ENCODE results near the gene CAMK2N2.
"Not testable (repeated sequence)": the region's sequence is repeated elsewhere in the genome, so short reads cannot be mapped to it uniquely, and the experiment has no call there.

Gene CAMK2N2

DNA sequence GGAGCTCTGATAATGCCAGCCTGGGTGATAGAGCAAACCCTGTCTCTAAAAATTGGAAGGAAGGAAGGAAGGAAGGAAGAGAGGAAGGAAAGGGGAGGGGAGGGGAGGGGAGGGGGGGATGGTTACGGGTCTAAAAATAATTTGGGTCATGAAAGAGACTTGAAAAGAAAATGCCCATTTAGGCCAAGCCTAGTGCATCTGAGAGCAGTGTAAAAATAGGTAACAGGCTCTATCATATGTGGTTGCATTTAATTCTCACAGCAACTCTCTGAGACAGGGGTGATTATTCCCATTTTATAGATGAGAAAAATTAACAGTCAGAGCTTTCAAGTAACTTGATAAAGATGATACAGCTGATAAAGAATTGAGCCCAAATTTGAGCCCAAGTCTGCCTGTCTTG, 10.9 kb upstream of the CAMK2N2 start:
- DNase-seq: no peak

- not testable (repeated sequence) for DNase-seq
These were observed 5.9 kb upstream of the CAMK2N2 start for GRCh38 chr3:184267249-184267648.

DNA sequence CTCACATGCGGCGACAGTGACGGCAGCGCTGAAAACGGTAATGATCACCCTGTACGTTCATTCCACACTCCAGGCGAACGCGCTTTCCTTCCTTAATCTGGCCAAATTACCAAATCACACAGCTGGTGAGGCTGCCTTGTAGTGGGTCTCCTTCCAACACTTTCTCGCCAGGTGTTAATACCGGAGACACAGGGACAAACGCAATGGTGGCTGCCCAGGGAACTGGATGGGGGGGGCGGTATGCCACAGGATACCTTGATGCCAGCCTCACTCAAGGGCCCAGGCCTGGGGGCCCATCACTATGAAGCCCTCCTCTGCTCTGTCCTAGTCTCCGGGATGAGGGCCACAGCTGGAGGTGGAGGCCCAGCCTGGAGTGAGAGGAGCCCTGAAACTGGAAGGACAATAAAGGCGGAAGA, 1.4 kb upstream of the CAMK2N2 start:
- no peak for DNase-seq

GRCh38 chr3:184261854-184262763, 756 bp upstream of the CAMK2N2 start:
- peak; percentile 81 for DNase-seq

- no peak for DNase-seq
These were observed 556 bp downstream of the CAMK2N2 start for GRCh38 chr3:184260724-184261269.

- DNase-seq: peak; percentile 20
These were observed 1.3 kb downstream of the CAMK2N2 start for GRCh38 chr3:184259878-184260723.

GRCh38 chr3:184259396-184259877, 1.9 kb downstream of the CAMK2N2 start:
- no peak for DNase-seq

GRCh38 chr3:184258926-184259325, 2.4 kb downstream of the CAMK2N2 start:
- no peak for DNase-seq

GRCh38 chr3:184257083-184257915, 4.1 kb downstream of the CAMK2N2 start:
- no peak for DNase-seq

- DNase-seq: no peak
These were observed 5.9 kb downstream of the CAMK2N2 start for GRCh38 chr3:184255291-184256039.

- peak; percentile 88 for DNase-seq
These were observed 11.1 kb downstream of the CAMK2N2 start for GRCh38 chr3:184250167-184250828.

- DNase-seq: peak; percentile 98
These were observed 11.8 kb downstream of the CAMK2N2 start, which contains the start of gene EEF1AKMT4 for GRCh38 chr3:184249412-184250166. Gene EEF1AKMT4, plus strand, starts transcription at chr3:184249672. Its CDS starts 23 bp downstream, at chr3:184249695.

GRCh38 chr3:184248454-184249411, 12.6 kb downstream of the CAMK2N2 start, which contains the start of gene ALG3:
Gene ALG3, minus strand, starts transcription at chr3:184248962. Its CDS starts 22 bp downstream, at chr3:184248940.
- peak; percentile 79 for DNase-seq

- no peak for DNase-seq
These were observed 19.1 kb downstream of the CAMK2N2 start for GRCh38 chr3:184242297-184242685.

DNA sequence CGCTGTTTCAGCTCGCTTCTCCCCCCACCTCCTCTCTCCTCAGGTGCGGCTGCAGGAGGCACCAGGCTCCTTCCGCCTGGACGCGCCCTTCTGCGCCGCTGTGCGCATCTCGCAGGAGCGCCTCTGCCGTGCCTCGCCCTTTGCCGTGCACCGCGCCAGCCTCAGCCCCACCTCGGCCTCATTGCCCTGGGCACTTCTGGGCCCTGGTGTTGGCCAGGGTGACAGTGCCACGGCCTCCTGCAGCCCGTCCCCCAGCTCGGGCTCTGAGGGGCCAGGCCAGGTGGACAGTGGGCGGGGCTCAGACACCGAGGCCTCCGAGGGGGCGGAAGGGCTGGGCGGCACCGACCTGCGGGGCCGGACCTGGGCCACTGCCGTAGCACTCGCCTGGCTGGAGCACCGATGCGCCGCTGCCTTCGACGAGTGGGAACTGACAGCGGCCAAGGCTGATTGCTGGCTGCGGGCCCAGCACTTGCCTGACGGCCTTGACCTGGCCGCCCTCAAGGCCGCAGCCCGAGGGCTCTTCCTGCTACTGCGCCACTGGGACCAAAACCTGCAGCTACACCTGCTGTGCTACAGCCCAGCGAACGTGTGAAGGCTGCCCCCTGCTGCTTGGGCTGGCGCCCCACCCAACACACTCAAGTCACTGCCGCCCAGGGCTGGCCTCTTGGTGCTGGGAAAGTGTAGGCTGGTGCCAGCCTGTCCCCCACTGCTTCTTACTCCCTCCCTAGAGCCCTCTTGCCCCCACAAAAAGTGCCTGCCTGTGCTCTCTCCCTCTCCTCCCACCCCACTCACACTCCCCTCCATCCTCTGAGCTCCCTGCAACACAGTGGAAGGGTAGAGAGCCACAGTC, 19.7 kb downstream of the CAMK2N2 start:
- no peak for DNase-seq

DNA sequence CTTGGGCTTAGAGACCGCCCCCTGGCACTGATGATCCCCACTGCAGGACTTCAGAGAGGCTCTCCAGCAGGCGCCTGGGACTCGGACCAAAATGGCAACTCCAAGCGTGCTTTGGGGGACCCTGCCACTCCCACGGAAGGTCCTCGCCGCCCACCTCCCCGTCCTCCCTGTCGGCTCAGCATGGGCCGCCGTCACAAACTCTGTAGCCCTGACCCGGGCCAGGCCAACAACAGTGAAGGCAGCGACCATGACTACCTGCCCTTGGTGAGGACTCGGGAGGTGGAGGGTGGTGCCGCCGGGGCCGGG, 20.3 kb downstream of the CAMK2N2 start:
- DNase-seq: no peak

GRCh38 chr3:184240384-184241140, 20.8 kb downstream of the CAMK2N2 start:
- DNase-seq: no peak

Measured in NCI-H2227 treated with DMSO at 0.1 percent for 48 hours (cell line).